HG03103 (cell line): Measurements from ENCODE around the gene MICU2.
A peak's percentile ranks its signal among the peaks of the same experiment; 100 is the strongest.
"Not testable (repeated sequence)": the region's sequence is repeated elsewhere in the genome, so short reads cannot be mapped to it uniquely, and the experiment has no call there.

Experiments
- ATAC-seq: cut with Tn5 transposase; IDR thresholded peaks from one replicate; pipeline ENCODE4 v1.9.1; 2021; ENCODE audit warnings: low read depth; ENCODE audit not compliant: unreplicated experiment

Gene MICU2

DNA sequence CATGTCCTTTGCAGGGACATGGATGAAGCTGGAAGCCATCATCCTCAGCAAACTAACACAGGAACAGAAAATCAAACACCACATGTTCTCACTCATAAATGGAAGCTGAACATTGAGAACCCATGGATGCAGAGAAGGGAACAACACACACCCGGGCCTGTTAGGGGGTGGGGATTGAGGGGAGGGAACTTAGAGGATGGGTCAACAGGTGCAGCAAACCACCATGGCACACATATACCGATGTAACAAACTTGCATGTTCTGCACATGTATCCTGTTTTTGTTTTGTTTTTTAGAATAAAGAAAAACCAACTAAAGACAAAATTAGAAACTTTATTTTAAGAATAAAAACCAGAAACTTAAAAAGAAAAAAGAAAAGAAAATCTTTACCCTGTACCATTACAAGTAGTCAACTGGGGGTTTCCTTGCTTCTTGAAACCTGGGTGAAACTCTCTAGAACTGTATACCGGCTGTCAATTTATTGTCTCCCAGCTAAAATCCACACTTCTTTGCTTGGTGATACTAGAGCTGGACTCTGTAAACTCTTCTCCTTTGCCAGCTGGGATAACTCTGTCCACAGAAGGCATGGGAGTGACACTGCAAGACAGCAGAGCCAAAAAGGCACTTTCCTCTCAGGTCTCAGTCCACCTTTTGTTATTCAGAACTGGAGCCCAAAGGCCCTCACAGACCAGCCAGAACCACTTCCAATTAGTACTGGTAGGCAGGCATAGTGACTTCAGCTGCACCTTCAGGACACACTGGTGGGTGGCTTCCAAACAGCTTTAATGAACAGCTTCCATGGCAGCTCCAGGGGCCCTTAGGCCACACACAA, 9.0 kb downstream of the MICU2 start:
- peak; percentile 38 for ATAC-seq

DNA sequence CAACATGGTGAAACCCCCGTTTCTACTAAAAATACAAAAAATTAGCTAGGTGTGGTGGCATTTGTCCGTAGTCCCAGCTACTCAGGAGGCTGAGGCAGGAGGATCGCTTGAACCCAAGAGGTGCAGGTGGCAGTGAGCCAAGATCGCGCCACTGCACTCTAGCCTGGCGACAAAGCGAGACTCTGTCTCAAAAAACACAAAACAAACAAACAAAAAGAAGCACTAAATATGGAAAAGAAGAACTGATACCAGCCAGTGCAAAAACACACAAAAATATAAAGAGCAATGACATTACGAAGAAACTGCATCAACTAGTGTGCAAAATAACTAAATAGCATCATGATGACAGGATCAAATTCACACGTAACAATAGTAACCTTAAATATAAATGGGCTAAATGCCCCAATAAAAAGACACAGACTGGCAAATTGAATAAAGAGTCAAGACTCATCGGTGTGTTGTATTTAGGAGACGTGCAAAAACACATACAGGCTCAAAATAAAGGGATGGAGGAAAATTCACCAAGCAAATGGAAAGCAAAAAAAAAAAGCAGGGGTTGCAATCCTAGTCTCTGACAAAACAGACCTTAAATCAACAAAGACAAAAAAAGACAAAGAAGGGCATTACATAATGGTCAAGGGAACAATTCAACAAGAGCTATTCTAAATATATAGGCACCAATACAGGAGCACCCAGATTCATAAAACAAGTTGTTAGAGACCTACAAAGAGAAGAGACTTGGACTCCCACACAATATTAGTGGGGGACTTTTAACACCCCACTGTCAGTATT, 13.1 kb downstream of the MICU2 start:
- ATAC-seq = not testable (repeated sequence)

DNA sequence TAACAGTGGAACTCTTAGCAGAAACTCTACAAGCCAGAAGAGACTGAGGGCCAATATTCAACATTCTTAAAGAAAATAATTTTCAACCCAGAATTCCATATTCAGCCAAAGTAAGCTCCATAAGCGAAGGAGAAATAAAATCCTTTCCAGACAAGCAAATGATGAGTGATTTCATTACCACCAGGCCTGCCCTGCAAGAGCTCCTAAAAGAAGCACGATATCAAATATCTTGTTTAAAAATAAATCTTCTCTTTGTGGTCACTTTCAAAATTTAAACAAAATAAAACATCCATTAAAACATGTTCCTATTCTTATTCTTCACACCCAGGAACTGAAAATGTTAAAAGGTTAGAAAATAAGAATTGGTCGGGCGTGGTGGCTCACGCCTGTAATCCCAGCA, 13.7 kb downstream of the MICU2 start:
- no peak for ATAC-seq

DNA sequence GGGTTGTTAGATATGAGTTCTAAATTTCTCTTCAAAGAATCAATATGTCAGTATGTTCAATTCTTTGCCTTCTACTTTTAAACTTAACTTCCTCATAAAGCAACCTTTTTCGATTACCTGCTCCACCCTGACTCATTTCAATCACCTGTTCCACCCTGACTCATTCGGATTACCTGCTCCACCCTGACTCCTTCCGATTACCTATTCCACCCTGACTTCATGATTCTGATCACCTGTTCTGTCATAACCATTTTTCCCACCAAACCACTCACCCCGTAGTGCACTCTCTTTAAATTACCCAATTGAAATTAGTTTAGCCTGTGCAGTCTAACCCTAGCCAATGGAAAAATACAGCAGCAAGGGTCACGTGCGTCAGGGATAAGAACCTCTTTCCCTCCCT, 14.5 kb downstream of the MICU2 start:
- not testable (repeated sequence) for ATAC-seq

DNA sequence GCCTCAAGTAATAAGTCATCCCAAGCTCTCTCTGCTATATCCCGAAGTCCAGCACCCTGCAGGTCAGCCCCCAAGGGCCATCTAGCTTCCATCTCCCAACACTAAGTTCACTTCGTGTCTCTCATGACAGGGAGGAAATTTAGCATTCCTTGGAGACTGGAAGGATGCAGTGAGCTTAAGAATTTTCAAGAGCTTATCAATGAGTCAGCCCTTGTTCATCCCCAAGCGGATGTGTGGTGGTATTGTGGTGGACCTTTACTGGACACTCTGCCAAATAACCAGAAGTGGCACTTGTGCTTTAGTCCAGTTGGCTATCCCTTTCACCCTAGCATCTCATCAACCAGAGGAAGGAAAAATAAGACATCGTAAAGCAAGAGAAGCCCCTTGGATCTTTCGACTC, 15.6 kb downstream of the MICU2 start:
- not testable (repeated sequence) for ATAC-seq

DNA sequence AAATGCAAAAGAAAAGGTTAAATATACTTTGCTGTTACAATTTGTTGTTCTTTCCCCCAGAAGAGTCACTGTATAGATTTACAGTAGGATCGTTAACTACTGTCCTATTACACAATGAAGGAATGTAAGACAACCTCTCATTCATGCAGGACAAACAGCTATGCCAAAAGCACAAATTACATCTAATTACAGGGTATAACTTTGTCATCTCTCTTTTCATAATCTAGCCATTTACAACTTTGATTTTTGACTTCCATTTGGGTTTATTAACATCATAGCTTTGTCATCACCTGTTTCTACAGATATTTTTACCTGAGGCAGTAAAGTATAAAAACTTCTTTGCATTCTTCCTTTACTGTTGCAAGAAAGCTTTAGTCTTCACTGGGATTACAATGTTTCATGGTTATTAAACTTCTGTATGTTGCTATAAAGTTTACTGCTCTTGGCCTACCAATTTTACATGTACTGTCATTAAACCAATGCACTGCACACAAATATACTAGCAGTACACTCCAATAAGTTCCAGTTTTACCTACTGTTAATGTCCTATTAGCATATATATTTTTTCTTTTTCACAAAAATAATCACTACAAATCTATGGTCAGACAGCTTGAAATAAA, 18.9 kb downstream of the MICU2 start:
- ATAC-seq = no peak

DNA sequence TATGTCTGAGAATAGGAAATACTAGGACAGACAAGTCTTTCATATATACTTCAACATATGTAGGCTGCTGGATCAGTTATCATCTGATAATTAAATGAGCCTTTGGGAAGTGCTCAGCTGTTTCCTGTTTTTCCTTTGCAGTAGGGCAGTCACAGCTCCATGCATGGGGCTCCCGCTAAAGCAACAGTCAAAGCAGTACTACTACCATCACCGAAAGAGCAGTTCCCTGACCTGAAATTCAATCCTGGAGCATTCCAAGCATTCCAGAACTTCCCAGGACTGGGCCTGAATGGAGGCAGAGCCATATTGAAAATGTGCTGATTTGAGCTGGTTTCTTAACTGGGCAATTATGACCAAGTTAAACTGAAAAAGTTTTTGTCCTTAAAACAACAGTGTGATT, 20.5 kb downstream of the MICU2 start:
- no peak for ATAC-seq

DNA sequence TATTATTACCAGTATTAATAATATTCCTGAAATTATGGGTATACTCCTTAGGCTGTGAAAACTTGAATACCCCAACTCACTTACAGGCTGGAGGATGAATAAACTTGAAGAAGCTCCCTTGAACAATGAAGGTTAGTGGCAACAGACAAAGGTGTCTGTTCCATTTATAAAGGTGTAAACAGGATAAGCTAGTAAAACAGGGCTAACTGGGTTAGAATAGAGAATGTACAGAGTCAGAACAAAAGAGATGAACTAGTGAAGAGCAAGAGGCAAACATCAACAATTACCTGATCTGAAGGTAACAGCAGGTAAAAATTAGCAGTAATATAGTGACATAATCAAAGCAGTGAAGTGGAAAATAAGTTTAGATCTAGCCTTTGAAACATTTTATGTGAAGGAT, 23.2 kb downstream of the MICU2 start:
- no peak for ATAC-seq

DNA sequence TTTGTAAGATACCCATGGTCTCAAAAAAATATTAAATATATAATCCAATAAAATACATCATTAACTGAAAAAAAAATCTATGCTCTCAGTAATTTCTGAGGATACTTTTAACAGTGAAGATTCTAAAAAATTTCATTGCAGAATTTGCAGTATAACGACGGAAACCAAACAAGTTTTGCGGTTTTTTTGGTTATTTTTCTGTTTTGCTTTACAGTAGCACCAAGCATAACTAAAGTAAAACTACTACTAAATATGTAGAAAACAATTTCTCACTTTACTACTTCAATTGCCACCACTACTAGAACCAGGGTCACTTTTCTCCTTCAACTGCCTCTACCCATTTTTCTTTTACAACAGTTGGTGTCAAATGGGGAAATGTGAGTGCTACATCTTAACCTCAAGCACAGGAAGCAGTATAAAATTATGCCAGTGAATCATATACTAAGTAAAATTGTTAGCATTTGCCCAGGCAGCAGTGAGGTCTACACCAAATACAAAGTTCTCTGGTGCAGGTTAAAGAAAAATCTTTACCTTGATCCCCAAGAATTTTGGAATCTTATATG, 24.1 kb downstream of the MICU2 start:
- no peak for ATAC-seq

DNA sequence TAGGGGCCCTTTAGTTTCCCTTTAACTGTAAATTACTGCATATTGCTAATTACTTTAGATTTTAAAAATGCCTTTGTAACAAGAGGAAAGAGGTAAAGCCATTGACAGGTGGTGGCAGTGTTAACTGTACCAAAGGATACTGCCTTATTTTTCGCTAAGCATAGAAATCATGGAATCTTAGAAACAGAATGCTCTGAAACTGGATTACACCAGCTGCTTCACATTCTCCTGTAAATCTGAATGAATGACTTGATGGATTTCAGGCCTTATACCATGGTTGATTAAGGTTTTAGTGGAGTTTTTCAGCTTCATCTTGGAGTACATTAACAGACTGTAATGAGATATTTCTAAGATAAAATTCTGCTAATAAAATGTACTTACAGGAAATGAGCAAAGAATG, 25.2 kb downstream of the MICU2 start:
- ATAC-seq = no peak

DNA sequence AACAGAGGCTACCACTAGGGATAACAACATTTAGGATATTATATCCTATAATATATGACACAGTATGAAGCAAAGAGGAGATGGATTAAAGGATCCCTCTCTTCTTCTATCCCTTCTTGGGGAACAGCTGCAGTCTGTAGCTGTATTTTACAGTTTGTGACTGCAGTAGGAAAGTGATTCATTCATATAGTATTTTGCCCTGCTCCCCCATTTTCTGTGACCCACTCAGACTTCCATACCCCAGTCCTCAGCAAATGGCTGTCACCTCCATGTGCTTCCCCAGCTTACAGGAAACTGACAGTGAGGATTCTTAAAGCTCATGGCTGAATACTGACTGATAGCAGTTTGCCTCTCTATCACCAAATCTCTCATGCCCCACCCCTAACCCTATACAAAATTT, 27.5 kb downstream of the MICU2 start:
- no peak for ATAC-seq

DNA sequence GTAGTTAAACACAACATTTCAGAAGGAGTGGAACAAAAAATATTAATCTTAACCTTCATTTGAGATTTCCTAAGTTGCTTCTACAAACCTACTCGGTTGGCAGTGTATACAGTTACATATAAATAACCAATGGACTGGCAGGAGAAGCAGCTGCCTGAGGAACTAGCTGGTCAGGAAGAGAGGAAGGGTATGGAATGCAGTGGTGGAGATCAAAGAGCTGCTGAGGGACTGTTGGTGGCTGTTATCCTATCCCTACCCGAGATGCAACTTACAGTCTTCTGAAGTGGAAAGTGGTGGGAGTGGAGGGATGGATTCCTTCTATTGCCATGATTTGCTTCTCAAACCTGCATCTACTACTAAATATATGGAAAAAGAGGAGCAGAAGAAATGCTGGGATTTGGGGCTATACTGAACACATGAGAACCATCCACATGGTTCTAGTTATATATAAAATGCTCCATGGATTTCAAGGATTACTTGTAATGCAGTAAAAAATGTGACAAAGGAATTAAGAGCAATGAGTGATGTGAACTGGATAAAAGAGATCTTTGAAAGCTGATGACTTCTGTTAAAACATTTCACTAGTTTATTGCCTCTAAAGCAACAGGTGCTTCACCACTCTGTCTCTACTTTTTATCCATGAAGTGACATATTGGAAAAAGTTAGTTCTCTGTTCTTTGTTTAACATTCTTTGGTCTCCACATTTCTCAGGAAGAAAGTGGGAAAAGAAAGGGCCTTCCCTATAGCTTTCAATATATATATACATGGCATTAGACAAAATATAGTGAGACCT, 29.9 kb downstream of the MICU2 start:
- no peak for ATAC-seq

DNA sequence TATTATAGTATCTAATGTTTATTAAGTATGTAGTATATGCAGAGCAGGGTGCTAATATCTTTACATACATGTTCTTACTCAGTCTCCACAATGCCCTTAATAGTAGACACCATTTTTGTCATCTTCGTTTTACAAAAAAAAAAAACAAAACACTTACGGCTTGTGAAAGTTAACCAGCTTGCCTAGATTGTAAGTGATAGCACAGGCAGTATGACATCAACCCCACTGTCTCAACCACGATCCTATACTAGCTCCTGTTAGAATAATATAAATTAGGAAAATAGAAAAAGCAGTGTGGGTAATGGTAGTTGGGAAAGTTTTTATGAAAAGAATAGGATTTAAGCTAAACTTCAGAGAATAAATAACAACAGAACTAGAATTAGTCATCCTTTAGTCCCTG, 34.3 kb downstream of the MICU2 start:
- ATAC-seq = no peak

DNA sequence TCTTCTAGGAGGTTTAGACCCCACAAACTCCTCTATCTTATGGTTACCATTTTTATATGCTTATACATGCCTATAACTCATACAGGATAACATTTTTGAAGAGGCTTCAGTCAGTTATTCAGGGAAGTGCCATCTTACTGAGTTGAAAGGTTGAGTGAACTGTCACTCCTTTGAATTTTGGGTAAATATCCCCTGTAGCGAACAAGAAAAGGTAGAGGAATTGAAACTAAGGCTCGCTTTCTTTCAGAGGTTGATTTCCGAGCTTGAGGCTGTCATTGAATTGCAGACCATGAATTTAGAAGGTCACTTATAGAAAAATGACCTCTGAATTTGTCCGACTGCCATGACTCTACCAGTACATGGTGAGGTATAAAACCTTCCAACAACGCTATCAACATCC, 35.1 kb downstream of the MICU2 start:
- ATAC-seq = no peak

DNA sequence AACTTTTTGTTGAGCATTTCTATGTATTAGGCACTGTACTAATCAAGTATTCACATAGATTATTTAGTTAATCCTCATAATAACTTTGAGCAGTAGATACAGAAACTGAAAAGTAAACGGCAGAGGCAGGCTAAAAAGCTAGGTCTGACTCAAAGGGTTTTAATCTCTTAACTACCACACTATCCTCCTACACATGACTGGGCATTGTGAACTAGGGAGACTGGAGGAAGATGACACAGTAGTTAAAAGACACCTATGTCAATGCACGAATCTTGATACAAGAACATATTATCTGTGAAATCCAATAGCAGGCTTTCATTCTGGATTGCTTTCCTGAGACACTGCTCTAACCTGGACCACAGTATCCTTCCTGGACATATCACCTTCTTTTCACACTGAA, 36.3 kb downstream of the MICU2 start:
- no peak for ATAC-seq

DNA sequence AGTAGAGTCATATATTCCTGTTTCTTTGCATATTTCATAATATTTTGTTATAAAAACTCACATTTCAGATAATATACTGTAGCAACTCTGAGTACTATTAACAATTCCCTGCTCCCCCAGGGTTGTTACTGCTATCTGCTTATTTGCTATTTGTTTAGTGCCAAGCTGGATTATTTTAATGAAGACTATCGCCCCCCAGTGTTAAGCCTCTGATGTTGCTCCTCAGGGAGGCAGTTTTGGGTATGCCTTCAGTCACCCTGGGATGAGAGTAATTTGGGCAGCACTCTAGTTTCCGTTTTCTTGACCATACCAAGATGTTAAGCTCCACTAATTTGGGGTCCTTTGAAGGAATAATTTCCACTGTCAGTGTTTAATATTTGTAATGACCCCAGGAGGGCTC, 46.0 kb downstream of the MICU2 start:
- ATAC-seq = no peak

DNA sequence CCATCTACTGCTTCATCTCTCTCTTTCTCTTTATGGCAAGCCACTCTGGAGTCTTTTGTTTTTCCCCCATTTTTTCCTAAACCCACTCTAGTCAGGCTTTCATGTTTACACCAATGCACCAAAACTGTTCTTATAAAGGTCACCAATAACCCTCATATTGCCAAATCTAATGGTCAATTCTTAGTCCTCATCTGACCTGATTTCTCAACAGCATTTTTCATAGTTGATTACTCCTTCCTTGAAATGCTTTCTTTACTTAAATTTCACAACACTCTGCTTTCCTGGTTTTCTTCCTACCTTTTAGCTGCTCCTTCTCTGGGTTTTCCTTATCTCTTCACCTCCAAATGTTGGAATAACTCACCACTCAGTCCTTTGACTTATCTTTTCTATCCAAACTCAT, 47.9 kb downstream of the MICU2 start:
- no peak for ATAC-seq

DNA sequence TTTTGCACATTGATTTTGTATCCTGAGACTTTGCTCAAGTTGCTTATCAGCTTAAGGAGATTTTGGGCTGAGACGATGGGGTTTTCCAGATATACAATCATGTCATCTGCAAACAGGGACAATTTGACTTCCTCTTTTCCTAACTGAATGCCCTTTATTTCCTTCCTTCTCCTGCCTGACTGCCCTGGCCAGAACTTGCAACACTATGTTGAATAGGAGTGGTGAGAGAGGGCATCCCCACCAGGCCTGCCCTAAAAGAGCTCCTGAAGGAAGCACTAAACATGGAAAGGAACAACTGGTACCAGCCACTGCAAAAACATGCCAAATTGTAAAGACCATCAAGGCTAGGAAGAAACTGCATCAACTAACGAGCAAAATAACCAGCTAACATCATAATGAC, 50.7 kb downstream of the MICU2 start:
- not testable (repeated sequence) for ATAC-seq

DNA sequence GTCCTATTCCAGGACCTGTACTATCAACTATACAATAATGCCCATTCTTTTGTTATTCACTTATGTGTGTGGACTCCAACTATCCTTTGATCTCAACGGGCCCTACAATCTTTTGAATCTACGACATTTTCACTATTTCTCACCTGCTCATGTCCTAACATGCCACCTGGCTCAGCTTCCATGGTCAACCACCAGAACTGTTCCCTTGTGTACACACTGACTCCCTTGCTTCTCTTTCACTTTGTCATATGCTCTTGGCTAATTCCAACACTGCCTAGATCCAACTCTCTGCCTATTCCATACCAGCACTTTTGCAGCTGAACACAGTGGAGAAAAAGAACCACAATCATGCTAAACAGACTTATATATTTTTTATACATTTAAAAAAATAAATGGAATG, 53.1 kb downstream of the MICU2 start:
- ATAC-seq = no peak

DNA sequence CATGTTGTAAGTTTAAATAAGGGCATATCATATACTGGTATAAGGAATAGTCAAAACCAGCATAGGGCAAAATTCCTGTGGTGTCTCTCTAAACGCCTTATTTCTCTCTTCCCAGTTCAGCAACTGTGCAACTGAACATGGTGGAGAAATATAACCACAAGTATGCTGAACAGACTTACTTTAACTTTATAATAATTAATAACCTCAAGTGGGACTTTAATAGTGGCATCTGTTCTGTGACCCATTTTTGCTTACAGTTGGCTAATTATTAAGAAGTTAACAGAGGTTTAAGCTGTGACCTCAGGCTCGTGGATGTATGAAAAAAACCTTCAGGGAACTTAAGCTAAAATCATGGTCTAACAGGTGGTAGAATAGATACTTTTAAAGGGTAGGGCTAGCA, 54.3 kb downstream of the MICU2 start:
- no peak for ATAC-seq
